Measurements from ENCODE around the gene TGFBI.

Gene TGFBI

DNA sequence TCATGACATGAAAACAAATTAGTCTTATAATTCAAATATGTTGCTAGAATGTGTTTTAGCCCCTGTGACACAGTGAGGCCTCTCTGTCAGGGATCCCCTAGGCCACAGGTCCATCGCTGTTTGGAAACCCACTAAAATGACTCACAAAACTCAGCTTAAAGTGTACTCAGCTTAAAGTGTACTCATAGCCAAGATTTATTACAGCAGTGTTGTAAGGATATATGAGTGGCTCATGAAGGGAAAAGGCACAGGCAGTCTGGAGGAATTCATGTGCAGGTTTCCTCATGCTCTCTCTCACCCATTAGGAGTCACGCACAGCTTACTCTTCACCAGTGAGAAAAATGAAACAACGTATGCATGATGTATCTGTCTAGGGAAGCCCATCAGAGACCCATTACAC is 24.4 kb upstream of the TGFBI start:
- DNase-seq = no peak

DNA sequence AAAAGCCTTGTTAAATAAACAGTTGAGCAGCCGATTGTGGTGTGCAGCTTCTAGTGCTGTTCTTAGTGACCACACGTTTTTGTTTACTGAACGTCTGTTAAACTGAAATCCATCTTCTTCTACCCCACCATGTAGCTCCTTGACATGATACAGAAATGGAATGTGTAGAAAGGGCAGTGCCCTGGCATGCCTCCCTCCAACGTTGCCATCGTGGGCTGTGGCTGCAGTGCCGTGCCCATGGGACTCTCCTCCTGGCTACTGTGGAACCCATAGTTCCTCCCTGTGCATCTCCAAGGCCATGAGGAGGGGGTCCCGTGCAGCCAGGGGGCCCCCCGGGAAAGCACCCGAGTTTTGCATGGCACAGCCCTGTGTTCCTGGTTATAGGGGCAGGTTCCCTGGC is 23.3 kb upstream of the TGFBI start:
- DNase-seq = no peak

DNA sequence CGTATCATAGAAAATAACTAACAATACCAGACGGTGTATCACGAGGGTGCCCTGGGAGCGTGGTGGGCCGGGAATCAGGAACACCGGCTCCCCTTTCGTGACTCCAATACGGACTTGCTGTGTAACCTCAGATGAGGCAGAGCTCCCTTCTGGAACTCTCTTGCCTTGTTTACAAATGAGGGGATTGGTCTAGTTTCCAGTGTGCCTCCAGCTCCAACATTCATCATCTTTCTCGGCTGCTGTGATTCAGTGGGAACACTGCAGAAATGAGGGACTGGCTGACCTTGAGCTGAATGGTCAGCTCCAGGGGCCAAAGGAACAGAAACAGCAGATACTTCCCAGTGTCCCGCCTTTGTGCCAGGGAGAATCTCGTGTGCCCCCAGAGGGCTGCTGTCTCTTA is 22.6 kb upstream of the TGFBI start:
- no peak for DNase-seq

DNA sequence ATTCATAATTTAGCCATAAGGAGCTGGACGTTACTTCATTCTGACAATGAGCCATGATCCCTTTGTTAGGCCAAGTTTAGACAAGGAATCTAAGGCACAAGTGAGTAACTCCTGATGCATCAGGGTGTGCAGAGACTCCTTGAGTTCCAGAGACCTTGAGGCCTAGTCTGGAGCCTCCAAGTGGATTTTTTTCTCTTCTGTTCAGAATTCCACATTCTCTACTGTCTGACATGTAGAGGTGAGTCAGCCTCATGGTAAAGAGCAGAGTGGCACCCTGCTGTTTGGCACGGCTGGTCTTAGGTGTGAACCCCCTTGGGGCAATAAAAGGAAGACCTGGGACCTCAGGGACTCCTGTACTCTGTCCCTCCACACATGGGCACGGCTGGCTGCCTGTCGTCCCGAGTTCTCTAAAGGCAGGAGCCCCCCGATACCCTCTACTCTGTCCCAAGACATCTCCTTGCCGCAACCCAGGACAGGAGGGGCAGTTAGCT is 22.0 kb upstream of the TGFBI start:
- no peak for DNase-seq

DNA sequence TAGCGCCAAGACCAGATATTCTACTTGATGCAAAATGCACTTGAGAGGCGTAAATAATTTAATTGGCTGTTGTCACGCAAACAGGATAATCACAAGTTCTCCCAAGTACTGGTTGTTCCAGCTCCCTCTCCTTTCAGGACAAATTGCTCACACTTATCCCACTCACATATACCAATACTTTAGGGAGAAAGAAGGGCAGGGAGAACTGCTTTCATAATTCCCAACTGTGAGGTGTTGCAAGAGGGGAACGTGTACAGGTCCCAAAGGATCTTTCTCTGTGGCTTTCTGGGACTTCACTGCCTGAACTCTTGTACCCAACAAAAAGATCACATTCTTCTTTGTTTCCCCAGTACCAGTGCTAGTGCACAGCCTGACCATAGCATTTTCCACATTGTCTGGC is 21.5 kb upstream of the TGFBI start:
- DNase-seq = no peak

DNA sequence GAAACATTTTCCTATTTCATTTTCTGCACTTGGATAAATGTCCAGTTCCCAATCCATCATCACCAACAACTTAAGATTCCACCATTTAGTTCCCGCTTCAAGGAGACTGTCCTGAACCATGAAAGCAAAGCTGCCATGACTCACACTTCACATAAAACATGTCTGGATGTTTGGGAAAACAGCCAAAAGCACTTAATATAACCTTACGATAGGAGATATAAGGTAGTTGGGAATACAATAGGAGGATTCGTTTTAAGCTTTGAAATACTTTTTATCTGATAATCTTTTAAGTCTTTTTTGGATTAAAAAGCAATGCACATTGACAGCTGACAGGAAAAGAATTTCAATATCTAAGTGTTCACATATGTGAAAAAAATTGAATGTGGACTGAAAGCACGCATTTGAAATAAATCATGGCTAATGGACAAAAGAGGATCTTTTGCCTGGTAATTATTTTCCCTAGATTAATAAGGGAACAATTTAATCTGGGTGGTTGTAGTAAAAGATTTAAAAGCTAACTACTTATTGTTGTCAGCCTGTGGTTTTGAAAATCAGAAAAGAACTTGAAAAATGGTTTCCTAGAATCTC is 17.3 kb upstream of the TGFBI start:
- DNase-seq = no peak

DNA sequence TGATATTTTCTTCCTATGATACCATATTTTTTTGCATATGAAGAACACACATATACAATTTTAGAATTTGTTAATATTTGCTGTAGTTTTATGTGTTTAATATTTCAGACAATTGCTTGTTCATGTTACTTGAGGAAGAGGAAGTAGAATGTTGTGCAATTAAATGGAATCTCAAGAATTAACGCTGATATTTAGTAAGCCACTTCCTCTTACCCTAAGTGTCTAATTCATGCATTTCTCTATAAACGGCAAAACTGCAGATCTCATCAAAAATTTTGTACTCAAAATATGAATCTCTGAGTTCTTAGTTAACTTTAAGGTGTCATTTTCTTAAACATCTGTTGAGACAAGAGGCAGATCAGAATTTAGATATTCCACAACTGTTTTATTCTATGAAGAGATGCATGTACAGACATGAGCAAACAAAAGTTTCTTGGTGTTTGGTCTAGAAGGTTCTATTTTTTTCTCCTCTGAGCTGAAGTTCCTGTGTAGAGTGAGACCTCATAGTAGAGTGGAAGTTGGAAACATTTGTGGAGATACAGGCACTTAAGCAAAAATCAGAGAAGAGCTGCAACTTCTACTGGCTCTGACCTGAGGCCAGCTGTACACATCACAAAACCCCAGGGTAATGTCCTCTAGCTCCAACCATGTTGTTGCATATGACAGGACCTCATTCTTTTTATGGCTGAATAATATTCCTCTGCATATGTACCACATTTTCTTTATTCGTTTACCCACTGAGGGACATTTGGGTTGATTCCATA is 16.6 kb upstream of the TGFBI start:
- DNase-seq = no peak

DNA sequence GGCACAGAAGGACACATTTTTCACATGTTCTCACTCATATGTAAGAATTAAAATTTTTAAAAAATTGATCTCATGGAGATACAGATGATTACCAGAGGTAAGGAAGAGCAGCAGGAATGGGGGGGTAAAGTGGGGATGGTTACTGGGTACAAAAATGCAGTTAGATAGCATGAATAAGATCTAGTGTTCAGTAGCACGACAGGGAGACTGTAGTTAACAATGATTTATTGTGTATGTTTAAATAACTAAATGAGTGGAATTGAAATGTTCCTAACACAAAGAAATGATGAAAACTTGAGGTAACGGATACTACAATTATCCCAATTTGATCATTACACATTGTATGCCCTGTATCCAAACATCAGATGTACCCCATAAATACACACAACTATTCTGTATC is 15.2 kb upstream of the TGFBI start:
- DNase-seq = no peak

DNA sequence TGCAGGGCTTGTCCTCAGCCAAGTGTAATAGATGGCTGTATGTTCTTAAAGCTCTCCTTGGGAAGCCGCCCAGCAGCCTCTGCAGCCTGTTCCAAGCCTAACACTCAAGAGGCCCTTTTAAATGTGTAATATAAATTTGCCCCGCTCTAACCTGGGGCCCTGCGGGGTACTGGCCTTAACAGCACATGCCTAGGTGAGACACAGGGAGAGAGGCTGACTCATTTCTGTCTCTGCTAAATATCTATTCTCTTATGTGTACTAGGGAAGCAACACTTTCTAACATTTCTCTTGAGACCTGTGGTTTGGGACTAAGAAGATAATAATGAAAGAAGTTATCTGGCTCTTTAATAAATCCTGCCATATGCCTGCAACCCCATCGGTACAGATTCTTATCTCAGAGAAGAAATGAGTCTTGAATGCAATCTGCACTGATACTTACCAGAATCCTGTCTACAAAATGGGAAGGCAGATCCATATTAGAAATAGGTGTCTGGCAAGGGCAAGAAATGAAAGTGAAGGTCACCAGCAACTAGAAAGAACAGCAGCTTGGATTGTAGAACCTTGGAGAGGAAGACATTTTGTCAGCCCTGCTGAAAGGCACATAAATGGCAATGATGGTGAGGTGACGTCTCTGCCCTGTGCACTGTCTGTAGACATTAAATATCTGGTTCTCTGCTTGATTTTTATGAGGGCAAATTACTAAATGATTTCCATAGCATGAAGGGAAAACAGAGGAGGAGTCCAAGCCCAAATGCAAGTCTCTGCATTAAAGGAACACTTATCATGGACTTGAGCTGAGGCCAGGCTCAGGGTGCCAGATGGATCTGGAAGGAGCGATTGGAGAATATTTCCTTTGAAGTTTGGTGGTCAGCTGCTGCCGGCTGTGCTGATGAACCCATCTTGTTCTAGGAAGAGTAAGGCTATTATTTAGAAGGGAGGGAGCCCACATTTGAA is 14.5 kb upstream of the TGFBI start:
- no peak for DNase-seq

DNA sequence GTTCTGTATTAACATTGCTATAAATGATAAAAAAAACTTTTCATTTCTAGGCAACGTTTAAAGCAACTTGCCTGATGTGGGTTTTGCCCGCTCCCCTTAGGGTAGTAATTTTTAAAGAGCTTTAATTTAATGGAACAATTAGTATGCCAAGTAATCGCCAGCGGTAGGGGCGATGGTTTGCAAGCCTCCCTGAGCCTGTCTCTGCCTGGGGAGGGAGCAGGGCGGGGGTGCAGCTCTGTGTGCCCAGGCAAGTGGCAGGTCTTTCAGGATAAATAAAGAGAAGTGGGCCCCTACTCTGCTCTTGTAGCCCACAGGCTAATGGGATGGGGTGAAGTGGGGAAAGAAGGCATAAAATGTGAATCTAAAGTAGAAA is 13.8 kb upstream of the TGFBI start:
- no peak for DNase-seq

DNA sequence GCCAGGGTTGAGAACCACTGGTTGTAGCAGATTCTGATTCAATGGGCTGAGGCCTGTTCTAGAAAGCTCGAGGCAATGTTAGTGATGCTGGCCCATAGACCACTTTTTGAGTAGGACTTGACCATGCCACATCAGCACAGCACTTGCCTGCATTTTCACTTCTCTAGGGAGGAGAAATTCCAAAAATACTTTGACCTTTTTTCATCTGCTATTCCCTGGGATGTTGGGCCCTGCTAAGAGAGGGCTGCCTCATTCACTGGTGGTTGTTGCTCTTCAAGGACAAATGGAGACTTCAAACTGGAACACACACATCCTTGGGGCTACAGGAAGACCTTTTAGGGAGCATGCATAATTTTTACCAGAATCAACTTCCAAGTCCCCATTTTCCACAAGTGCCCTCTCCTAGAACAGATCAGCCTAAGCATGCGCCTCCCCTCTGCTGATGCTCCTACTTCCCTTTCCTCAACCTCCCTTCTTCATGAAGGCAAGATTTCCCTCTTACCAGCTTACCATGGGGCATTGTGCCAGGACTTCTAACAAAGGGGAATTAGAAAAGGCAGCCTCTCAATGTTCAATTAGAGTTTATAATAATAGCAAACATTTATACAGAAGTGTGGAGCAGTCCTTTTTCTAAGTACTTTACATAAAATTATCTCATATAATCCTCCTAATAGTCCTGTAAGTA is 12.7 kb upstream of the TGFBI start:
- DNase-seq = no peak

DNA sequence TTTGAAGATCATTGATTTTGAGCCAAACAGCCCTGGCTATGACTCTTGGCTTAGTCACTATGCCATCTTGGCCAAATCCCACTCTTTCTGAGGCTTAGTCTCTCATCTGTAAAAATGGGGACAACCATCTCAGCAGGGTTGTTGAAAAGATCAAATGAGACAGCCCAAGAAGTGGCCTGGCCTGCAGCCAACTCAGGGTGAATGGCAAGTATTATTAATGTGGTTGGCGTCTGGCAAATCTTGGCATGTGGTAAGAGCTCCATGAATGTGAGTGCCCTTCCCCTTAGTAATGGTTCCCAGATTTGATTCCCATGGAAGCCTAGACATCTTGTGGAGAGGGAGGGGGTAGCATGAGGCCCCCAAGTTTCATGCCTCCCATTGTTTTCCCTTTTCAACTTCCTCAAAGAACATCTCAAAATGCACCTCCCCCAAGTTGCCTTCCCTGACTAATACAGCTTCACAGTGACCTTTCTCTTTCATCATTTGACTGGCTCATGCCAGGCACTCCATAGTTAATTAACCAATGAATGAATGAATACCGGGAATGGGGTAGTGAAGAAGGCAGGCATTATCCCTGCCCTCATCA is 11.8 kb upstream of the TGFBI start:
- no peak for DNase-seq

DNA sequence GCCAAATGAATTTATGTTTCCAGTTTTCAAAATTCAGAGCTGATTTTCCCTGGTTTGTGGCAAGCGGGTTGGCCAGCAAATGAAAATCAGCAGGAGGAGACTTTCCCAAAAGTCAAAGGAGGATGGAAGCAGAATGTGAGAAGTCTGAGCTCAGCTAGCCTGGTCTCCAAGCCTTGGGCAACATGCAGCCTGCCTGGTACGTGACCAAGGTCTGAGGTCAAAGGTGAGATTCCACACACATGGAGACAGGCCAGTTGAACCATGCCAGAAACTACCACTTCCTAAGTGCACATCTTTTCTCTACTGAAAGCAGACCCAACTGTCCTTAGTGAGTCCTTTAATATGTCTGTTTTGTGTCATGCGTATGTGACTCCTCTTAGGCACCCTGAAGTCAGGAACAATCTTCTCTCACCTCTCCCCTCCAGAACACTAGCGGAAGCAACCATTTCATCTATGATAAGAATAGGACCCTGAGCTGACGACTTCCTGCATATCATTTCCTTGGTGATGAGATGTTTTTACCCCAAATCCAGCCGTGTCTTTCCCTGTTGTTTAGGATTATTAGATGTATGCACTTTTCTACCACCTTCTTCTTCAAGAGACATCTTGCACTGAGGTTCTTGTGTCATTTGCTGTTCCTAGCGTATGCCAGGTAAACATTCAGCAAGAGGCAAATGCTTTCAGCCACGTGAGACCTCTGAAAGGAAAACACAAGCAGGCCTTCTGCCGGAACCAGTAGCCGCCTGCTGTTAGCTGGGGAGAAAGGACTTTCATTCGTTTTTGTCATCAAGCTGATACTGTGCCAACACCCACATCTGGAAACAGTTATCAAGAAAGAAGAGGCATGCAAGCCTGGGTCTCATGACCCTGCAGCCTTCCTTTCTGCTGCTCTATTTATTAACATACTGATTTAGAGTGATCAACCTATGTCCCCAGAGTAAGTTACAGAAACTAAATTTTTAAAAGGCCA is 9.7 kb upstream of the TGFBI start:
- DNase-seq = no peak

DNA sequence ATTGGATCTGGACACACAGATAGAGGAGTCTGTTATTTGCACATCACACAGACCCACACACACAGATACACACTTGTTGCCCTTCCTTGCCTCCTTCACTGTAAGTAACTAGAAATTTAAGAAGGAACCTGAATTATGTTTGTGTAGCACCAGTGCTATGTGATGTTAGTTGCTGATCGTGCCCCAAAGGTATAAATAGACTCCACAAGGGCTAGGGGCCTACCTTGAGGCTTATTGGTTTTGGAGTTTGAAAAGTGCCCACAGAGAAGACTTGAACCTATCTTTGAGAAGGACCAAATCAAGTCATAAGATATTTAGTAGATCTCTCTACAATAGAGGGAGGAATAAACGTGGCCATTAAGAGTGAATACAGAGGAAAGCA is 8.8 kb upstream of the TGFBI start:
- no peak for DNase-seq

DNA sequence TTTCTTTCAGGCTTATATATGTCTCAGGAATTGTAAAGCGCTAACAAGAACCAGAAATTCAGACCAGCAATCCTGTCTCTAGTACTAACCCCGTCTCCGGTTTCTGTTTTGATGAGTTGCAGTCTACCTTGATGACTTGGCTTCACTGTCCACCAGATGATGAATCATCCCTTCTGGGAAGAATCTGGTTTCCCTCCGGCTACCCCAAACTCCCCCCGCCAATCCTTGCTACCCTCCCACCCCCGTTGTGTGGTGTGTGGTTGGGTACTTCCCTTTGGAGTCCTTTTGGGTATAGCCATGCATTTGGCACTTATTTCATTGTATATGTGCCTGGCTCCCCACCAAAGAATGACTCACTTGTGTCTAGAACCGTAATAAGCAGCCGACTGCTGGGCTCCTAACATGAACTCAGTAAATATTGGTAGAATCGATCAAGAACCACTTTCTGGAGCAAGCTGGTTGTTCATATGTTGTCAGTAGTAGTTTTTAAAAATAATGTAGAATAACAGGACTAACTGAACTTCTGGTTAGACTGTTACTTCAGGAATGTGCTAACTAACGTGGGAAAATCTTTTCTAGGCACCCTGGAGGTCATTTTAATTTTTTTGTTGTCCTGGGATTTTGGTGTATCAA is 8.3 kb upstream of the TGFBI start:
- DNase-seq = no peak

DNA sequence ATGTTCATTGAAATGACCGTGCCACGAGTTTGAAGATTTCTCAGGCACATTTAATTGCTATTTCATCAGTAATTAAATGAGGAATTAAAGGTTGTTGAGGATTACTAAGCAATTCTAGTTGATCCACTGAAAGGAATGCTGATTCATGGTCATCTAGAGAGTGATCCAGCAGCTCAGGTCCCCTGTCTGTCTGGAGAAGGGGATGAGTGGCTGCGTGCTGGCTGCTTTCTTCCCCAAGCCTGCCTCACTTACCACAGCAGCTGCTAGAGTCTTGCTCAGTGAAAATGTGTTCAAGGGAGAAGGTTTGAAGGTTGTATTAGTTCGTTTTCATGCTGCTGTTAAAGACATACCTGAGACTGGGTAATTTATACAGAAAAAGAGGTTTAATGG is 7.8 kb upstream of the TGFBI start:
- DNase-seq = no peak

DNA sequence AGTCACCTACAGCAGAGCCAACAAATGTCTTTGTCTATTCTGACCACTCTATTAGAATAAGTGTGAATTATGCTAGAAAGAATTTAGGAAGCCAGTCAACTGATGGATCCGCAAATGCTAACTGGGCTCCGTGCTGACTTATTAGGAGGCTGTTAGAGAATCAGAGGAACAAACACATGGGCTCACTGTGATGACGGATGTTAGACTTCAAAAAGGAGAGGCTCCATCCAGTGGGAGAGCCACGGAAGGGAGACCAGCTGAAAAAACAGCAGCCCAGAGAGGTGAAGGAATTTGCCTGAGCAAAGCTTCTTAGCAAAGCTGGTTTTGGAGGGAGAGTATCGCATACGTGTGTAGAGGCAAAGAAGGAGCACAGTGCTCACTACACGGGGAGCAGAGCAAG is 5.8 kb upstream of the TGFBI start:
- no peak for DNase-seq

DNA sequence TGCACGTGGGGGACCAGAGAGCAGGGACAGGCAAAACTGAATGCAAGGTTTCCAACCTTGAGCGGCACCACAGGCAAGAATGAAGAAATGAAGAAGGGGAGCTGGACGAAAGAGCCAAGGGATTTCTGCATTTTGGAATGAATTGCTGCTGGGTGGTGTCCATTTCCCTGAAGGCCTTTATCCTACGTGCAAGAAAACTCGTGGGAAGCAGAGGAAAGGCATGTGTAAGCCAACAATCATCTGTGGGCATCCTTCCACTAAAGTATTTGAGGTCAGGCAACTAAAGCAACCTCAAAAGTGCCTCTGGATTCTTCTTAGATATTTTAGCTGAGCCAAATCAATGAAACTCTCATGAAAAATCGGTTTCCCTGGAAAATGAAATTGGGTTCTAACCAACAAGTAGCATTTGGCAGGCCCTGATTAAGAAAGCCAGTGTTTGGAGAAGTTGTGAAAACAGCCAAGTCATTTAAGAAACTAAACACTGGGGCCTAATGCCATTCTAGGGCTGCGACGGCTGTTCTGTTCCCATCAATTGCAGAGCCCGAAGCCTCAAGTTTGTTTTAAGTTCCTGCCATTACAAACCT is 4.7 kb upstream of the TGFBI start:
- no peak for DNase-seq

DNA sequence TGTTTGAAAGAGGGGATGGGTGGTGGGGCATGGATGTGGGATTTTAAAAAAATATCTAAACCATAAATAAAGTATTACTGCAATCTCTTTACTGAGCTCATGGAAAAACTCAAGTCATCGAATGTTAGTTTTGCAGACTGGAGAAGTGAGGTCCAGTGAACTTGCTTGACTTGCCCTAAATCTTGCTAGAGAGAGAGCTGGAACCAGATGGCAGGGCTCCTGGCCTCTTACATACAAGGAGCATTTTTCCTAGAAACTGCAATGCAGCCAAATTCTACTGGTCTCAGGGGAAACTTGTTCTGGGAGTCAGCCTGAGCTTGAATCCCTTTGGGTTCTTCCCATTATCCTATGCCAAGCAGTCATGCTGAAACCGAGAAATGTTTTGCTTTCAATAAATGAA is 2.9 kb upstream of the TGFBI start:
- no peak for DNase-seq

DNA sequence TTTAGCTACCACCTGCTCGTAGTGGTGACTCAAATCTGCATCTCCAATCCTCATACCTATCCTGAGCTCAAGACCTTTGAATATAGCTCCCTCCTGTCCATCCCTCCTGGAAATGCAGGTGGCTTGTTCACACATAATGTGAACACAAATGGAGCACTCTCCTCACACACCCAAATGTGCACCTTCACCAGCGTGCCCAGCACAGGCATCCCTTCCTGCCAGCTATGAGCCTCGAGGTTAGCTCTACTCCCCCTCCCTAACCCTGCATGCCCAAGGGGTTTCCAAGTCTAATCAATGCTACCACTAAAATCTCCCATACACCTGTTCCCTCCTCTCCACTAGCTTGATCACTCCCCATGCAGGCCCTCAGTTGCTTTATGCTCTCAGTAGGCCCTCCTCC is 2.2 kb upstream of the TGFBI start:
- DNase-seq = no peak

DNA sequence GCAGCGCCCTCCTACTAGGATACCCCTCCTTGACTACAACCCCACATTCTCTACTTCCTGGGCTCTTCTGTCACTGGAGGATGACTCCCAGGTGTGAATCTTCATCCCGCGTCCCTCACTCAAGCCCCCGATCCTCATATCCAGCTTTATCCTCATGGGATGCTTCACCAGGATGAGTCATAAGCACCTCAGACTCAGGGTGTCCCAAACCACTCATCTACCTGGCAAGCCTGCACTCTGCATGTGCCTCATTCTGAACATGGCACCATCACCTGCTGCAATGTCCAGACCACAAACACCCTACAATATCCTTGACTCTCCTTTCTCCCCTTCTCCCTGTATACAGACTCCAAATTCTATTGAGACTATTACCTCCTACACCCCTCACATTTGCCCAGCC is 1.5 kb upstream of the TGFBI start:
- no peak for DNase-seq

Measured in NCI-H2227 treated with DMSO at 0.1 percent for 48 hours (cell line).